Neural progenitor cell (in vitro differentiated cells): ENCODE data around the gene IPO13. TPM values are rescaled to one million over a fixed set of nuclear protein-coding genes. Genes with fewer than 3 reads are reported as not detected.
A peak's percentile ranks its signal among the peaks of the same experiment; 100 is the strongest.

Source experiments
- DNase-seq: peaks from one replicate; pipeline ENCODE4 v3.0.0-alpha.2; 2016; ENCODE audit warnings: low spot score
- H2AFZ ChIP-seq: fragments of 200-600 bp; sonication (generic); replicated peaks from 2 replicates; pipeline ENCODE4 v1.6.1; 2016; ENCODE audit warnings: antibody characterized with exemption
- H3F3A ChIP-seq: fragments of 200-600 bp; sonication (generic); 2 replicates; pipeline ENCODE4 v1.6.1; 2016; ENCODE audit warnings: antibody characterized with exemption, low read depth
- H3K27ac ChIP-seq: fragments of 200-600 bp; sonication (generic); 2 replicates; pipeline ENCODE4 v1.5.1; 2016; ENCODE audit warnings: mild to moderate bottlenecking
- H3K27me3 ChIP-seq: fragments of 200-600 bp; sonication (generic); 2 replicates; pipeline ENCODE4 v1.6.1; 2016; ENCODE audit warnings: mild to moderate bottlenecking, moderate library complexity
- H3K36me3 ChIP-seq: fragments of 200-600 bp; sonication (generic); 2 replicates; pipeline ENCODE4 v1.5.1; 2016
- H3K4me1 ChIP-seq: fragments of 200-600 bp; sonication (generic); 2 replicates; pipeline ENCODE4 v1.6.1; 2016; ENCODE audit warnings: mixed run types
- H3K4me2 ChIP-seq: fragments of 200-600 bp; sonication (generic); 2 replicates; pipeline ENCODE4 v1.6.1; 2016
- H3K4me3 ChIP-seq: fragments of 200-600 bp; sonication (generic); 2 replicates; pipeline ENCODE4 v1.5.1; 2016
- H3K79me2 ChIP-seq: fragments of 200-600 bp; sonication (generic); 2 replicates; pipeline ENCODE4 v1.6.1; 2016; ENCODE audit warnings: low read depth
- H3K9ac ChIP-seq: fragments of 200-600 bp; sonication (generic); 2 replicates; pipeline ENCODE4 v1.6.1; 2016
- H3K9me3 ChIP-seq: fragments of 200-600 bp; sonication (generic); 2 replicates; pipeline ENCODE4 v1.5.1; 2016; ENCODE audit warnings: low read depth
- H4K20me1 ChIP-seq: fragments of 200-600 bp; sonication (generic); 2 replicates; pipeline ENCODE4 v1.6.1; 2016; ENCODE audit warnings: low read depth
- H3K27ac Mint-ChIP-seq: 3 replicates; pipeline ENCODE4 v1.8.0; 2021; ENCODE audit warnings: mixed read lengths
- H3K27me3 Mint-ChIP-seq: 2 replicates; pipeline ENCODE4 v1.8.0; 2022; ENCODE audit warnings: low read depth, mild to moderate bottlenecking, inconsistent platforms, moderate library complexity, mixed read lengths; ENCODE audit not compliant: insufficient read depth
- H3K36me3 Mint-ChIP-seq: 3 replicates; pipeline ENCODE4 v1.8.0; 2021; ENCODE audit warnings: mixed read lengths
- H3K4me1 Mint-ChIP-seq: 3 replicates; pipeline ENCODE4 v1.8.0; 2021; ENCODE audit warnings: mixed read lengths
- H3K4me3 Mint-ChIP-seq: 3 replicates; pipeline ENCODE4 v1.8.0; 2021; ENCODE audit warnings: mild to moderate bottlenecking, moderate library complexity, mixed read lengths
- H3K9me3 Mint-ChIP-seq: 3 replicates; pipeline ENCODE4 v1.8.0; 2020; ENCODE audit warnings: mixed read lengths
- EZH2 ChIP-seq: fragments of 200-600 bp; sonication (generic); IDR thresholded peaks from 2 replicates; pipeline ENCODE4 v1.6.1; 2017; ENCODE audit warnings: antibody characterized with exemption, mild to moderate bottlenecking, moderate library complexity
- EZH2phosphoT487 ChIP-seq: fragments of 200-600 bp; sonication (generic); IDR thresholded peaks from 2 replicates; pipeline ENCODE4 v1.6.1; 2017; ENCODE audit warnings: antibody characterized with exemption
- total RNA-seq: library from RNA; depleted of rRNA; stranded (reverse); fragments of >200 nt; gene quantifications from 2 replicates; pipeline ENCODE4 v1.2.3, GENCODE V29; 2015; ENCODE audit warnings: low replicate concordance
- TF ChIP-seq, protein P1 (sequence below): fragments of 200-600 bp; sonication (generic); IDR thresholded peaks from 2 replicates; pipeline ENCODE4 v1.5.1; 2017; ENCODE audit warnings: antibody characterized with exemption, mild to moderate bottlenecking

Gene IPO13
- total RNA-seq, 1 donor from 2014 or later, result 7.2 TPM

DNA sequence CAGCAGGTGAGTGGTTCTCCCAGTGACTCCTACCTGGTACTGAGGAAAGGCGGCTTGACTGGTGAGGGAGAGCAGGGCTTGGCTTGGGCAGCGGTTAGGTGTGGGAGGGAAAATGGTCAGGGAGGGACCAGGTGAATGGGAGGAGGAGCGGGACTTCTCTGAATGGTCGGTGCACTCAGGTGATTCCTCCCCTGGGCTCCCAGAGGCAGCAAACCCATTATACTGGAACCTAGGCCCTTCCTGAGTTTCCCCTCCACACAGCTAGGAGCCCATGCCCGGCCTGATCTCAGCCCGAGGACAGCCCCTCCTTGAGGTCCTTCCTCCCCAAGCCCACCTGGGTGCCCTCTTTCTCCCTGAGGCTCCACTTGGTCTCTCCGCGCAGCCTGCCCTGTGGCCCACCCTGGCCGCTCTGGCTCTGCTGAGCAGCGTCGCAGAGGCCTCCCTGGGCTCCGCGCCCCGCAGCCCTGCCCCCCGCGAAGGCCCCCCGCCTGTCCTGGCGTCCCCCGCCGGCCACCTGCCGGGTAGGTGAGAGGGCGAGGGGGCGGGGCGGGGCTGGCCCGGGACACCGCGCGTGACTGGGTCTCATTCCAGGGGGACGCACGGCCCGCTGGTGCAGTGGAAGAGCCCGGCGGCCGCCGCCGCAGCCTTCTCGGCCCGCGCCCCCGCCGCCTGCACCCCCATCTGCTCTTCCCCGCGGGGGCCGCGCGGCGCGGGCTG is 10.9 kb upstream of the IPO13 start:
- TF ChIP-seq EZH2phosphoT487, result no peak
- TF ChIP-seq, protein P1, sequence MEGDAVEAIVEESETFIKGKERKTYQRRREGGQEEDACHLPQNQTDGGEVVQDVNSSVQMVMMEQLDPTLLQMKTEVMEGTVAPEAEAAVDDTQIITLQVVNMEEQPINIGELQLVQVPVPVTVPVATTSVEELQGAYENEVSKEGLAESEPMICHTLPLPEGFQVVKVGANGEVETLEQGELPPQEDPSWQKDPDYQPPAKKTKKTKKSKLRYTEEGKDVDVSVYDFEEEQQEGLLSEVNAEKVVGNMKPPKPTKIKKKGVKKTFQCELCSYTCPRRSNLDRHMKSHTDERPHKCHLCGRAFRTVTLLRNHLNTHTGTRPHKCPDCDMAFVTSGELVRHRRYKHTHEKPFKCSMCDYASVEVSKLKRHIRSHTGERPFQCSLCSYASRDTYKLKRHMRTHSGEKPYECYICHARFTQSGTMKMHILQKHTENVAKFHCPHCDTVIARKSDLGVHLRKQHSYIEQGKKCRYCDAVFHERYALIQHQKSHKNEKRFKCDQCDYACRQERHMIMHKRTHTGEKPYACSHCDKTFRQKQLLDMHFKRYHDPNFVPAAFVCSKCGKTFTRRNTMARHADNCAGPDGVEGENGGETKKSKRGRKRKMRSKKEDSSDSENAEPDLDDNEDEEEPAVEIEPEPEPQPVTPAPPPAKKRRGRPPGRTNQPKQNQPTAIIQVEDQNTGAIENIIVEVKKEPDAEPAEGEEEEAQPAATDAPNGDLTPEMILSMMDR, result no peak
- TF ChIP-seq EZH2, result peak; percentile 41
- Histone ChIP-seq H3F3A (peaks cover 26% of the 10 kb centered on the region), H3K4me1 (peaks cover 30% of the 10 kb centered on the region), H3K27me3 (peaks cover 69% of the 10 kb centered on the region), H3K9me3 (no peaks in the 10 kb centered on the region), H3K79me2 (no peaks in the 10 kb centered on the region), H4K20me1 (peaks cover 38% of the 10 kb centered on the region), H3K9ac (no peak overlapping the region), H3K4me2 (peak overlapping the region; percentile 84), H2AFZ (no peak overlapping the region), H3K4me3 (peak overlapping the region; percentile 60), H3K36me3 (no peaks in the 10 kb centered on the region), H3K27ac (no peak overlapping the region)
- DNase-seq, result no peak
- Mint-ChIP-seq H3K4me3 (peak overlapping the region; percentile 71), H3K27ac (no peak overlapping the region), H3K4me1 (peaks cover 29% of the 10 kb centered on the region), H3K27me3 (peaks cover 35% of the 10 kb centered on the region), H3K36me3 (no peaks in the 10 kb centered on the region), H3K9me3 (no peaks in the 10 kb centered on the region)

DNA sequence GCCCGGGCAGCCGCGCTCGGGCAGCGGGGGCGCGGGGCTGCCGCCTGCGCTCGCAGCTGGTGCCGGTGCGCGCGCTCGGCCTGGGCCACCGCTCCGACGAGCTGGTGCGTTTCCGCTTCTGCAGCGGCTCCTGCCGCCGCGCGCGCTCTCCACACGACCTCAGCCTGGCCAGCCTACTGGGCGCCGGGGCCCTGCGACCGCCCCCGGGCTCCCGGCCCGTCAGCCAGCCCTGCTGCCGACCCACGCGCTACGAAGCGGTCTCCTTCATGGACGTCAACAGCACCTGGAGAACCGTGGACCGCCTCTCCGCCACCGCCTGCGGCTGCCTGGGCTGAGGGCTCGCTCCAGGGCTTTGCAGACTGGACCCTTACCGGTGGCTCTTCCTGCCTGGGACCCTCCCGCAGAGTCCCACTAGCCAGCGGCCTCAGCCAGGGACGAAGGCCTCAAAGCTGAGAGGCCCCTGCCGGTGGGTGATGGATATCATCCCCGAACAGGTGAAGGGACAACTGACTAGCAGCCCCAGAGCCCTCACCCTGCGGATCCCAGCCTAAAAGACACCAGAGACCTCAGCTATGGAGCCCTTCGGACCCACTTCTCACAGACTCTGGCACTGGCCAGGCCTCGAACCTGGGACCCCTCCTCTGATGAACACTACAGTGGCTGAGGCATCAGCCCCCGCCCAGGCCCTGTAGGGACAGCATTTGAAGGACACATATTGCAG is 10.2 kb upstream of the IPO13 start:
- Histone ChIP-seq H4K20me1 (peaks cover 38% of the 10 kb centered on the region), H3K27me3 (peaks cover 65% of the 10 kb centered on the region), H3F3A (peaks cover 26% of the 10 kb centered on the region), H3K27ac (no peak overlapping the region), H3K4me3 (peak overlapping the region; percentile 60), H3K79me2 (no peaks in the 10 kb centered on the region), H3K36me3 (no peaks in the 10 kb centered on the region), H3K9me3 (no peaks in the 10 kb centered on the region), H3K4me1 (peaks cover 30% of the 10 kb centered on the region), H3K4me2 (peak overlapping the region; percentile 84), H3K9ac (no peak overlapping the region), H2AFZ (peak overlapping the region; percentile 96)
- DNase-seq, result peak; percentile 80
- peak overlapping the region; percentile 77 for H3K4me3 Mint-ChIP-seq
- TF ChIP-seq, protein P1, result peak; percentile 30
- TF ChIP-seq EZH2phosphoT487, result no peak
- TF ChIP-seq EZH2, result peak; percentile 47
- H3K27me3 Mint-ChIP-seq, result peaks cover 35% of the 10 kb centered on the region
- no peaks in the 10 kb centered on the region for H3K36me3 Mint-ChIP-seq
- H3K4me1 Mint-ChIP-seq, result peaks cover 29% of the 10 kb centered on the region
- no peak overlapping the region for H3K27ac Mint-ChIP-seq
- H3K9me3 Mint-ChIP-seq, result no peaks in the 10 kb centered on the region

DNA sequence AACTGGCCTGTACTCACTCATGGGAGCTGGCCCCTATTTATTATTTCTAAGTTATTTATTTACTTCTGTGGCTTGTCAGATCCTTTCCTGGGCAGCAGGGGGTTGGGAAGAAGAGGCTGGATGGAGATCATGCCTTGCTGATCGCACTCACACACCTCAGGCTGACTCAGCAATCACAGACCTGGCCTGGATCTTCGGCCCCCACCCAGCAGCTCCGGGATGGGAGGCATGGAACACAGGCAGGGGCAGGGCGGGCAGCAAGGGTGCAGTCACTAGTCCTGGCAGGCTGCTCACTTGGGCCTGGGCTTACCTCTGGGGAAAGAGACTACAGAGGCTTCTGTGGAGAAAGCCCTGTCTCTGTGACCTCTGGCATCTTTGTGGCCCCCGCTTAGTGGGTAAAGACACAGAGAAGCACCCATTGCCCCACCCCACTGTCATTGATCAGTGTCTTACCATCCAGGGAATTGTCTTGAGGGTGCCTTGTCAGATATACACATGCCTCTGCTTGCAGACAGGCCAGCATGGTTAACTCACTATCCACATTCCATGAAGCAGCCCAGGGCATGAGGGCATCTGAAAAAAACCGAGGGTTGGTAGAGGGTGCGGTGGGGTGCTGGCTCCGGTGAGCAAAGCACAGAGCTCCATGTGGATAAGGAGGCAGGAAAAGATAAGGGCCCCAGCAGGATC is 9.4 kb upstream of the IPO13 start:
- H3F3A ChIP-seq, result peaks cover 26% of the 10 kb centered on the region
- no peaks in the 10 kb centered on the region for H3K36me3 ChIP-seq
- H3K27ac Mint-ChIP-seq, result no peak overlapping the region
- peaks cover 37% of the 10 kb centered on the region for H4K20me1 ChIP-seq
- no peak overlapping the region for H3K27ac ChIP-seq
- no peak overlapping the region for H2AFZ ChIP-seq
- no peak overlapping the region for H3K9ac ChIP-seq
- DNase-seq, result no peak
- no peaks in the 10 kb centered on the region for H3K79me2 ChIP-seq
- no peaks in the 10 kb centered on the region for H3K9me3 Mint-ChIP-seq
- no peaks in the 10 kb centered on the region for H3K9me3 ChIP-seq
- peaks cover 30% of the 10 kb centered on the region for H3K4me1 ChIP-seq
- no peak overlapping the region for H3K4me3 ChIP-seq
- peaks cover 57% of the 10 kb centered on the region for H3K27me3 ChIP-seq
- peaks cover 35% of the 10 kb centered on the region for H3K27me3 Mint-ChIP-seq
- H3K4me3 Mint-ChIP-seq, result peak overlapping the region; percentile 77
- H3K4me1 Mint-ChIP-seq, result peaks cover 29% of the 10 kb centered on the region
- TF ChIP-seq EZH2 (no peak), EZH2phosphoT487 (no peak)
- TF ChIP-seq, protein P1, result no peak
- H3K4me2 ChIP-seq, result no peak overlapping the region
- no peaks in the 10 kb centered on the region for H3K36me3 Mint-ChIP-seq
